DND-41 (cell line): ENCODE data around the gene DEF6.

ENCODE experiments used
- CTCF ChIP-seq: IDR thresholded peaks from 2 replicates; pipeline ENCODE4 v1.5.1; 2012; ENCODE audit warnings: borderline replicate concordance, low read length, moderate library complexity, mild to moderate bottlenecking; ENCODE audit not compliant: poor library complexity, severe bottlenecking; ENCODE audit errors: extremely low read depth
- EZH2 ChIP-seq: IDR thresholded peaks from 3 replicates; pipeline ENCODE4 v1.6.1; 2012; ENCODE audit warnings: borderline replicate concordance, low read depth, mild to moderate bottlenecking, moderate library complexity, low read length, inconsistent platforms; ENCODE audit not compliant: severe bottlenecking

GRCh38 chr6:35299674-35300073, 2.1 kb downstream of the DEF6 start:
- TF ChIP-seq CTCF (no peak), EZH2 (no peak)
